ENCODE measurements around the gene MARK3.
A peak's percentile ranks its signal among the peaks of the same experiment; 100 is the strongest.

The MARK3 gene

DNA sequence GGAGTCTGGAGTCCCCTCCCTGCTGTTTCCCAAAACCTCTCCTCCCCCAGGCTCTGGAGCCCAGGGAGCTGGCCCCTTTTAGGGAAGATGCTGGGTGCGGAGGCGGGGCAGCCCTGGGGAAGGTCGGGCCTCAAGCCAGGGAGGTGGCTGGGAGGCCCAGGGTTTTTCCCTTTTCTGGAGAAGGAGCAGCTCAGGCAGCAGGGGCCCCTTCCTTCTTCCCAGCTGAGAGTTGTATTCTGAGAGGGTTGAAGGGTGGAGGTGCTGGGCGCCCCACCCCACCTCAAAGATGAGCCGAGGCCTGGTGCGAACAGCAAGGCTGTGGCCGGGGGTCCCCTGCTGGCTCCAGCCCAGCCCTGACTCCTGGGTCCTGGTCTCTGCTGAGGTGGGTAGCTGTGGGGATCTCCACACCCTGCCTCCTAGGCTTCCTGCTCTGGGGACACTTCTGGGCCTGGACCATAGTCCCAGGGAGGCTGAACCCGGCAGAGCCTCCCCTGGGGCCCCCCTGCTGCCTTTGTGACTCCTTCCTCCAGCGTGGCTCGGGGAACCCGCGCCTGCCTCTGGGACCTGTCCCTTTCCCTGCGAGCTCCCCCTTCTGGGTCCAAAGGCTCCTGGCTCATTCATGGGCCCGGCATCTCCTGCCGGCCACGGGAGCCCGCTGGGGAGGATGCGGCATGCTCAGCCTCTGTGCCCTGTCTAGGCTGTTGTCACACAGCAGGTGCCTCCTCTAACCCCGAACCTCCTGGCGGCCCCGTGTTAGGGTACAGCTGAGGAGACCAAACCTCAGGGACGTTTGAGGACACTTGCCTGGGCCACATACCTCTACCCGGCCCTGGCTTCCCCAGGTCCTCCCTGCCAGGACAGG lies 148.2 kb downstream of the MARK3 start:
- DNase-seq (ENCODE audit: insufficient read length, low spot score) (no peak), FAIRE-seq (no peak)

GRCh38 chr14:103533999-103534575 lies 148.9 kb downstream of the MARK3 start:
- DNase-seq (ENCODE audit: insufficient read length, low spot score) (no peak), FAIRE-seq (no peak)

DNA sequence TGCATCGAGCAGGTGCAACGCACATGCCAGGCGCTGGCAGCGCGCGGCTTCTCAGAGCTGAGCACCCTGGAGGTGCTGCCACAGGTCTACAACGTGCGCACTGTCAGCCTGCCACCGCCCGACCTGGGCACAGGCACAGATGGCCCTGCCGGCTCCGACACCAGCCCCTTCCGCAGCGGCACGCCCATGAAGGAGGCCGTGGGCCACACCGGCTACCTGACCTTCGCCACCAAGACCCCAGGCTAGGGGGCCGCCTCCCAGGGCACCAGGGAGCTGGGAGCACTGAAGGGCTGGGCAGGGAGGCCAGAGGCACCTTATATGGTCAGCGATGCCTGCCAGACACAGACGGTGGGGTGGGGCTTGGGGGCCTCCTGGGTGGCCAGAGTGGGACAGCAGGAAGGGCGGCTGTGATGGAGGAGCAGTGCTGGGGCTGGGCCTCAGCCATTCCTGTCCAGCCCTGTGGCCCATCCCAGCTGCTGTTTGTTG lies 149.4 kb downstream of the MARK3 start:
- FAIRE-seq (no peak), DNase-seq (ENCODE audit: insufficient read length, low spot score) (no peak)

DNA sequence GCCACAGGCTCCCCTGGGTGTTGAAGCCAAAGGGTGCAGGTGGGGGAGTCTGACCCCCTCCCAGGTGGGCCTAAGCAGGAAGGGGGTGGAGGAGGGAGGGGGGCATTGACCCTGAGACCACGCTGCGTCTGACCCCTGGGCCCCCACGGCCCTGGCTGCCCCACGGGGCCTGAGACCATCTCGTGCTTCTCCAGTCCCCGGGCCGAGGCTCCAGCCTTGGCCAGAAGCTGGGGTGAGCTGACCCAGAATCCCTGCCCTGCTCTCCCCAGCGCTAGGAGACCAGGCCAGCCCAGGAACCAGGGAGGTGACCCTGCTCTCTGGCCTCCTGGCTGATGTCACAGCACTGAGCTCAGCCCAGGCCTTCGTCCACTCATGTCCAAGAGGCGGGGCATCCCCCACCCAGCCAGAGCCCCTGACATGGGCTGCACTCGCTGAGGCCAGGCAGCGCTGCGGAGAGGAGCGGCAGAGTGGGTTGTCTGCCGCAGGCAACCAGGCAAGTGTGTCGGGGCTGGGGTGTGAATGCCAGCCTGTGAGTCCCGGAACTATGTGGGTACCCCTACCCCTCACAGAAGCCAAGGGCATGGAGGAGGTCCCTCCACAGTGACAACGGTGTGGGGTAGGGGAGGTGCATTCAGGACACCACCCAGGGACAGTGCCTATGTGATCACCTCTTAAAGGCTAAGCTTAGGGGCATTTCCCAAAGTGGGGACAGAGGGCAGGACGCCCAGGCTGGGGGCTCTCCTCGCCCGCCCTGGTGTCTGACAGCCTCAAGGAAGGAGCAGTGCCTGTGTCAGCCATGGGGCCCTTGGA lies 150.1 kb downstream of the MARK3 start:
- FAIRE-seq (no peak), DNase-seq (ENCODE audit: insufficient read length, low spot score) (no peak)

DNA sequence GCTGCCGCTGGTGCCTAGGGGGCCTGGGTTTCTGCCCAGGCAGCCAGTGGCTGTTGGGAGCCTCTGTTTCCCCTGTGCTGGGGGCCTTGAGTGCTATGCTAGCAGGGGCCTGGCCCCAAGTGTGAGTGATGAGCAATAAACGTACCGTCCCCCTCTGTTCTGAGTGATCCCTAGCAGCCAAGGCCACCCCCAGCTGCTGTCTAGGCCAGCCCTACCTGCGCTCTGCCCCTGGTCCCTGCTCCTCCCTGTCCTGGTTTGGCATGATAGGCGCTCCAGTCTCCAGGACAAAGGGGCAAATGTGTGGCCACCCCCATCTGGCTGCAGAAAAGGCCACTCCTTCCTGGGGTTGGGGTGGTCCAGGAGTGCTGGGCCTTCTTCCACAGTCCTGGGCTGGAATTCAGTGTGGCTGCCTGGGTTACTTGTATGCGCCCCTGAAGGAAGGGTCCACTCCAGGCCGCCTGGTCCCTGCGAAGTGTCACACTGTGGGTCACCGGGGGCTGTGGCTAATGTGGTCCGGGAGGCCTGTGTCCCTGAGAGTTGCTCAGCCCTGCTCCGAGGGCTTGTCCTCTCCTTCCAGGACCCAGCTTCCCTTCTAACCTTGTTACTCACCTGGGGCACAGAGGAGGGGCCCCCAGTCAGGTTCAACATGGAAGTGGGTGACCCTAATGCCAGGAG lies 150.8 kb downstream of the MARK3 start:
- FAIRE-seq: no peak
- no peak for DNase-seq (ENCODE audit: insufficient read length, low spot score)

DNA sequence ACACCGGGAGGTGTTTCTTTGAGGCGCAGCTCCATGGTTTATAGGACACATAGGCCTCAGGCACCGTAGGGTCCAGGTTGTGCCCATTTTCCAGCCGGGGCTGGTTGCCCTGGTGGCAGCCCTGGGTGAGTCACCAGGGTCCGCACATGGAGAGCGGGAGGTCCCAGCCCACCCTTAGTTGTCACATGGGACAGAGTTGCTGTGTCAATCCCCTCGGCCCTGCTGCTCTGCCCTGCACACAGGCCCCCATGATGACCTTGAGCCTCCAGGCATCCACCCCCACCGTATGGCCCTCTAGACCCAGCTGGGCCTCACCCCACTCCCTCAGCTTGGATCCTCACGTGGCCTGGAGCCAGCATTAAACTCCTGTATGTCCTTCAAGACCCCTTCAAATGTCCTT lies 151.5 kb downstream of the MARK3 start:
- no peak for DNase-seq (ENCODE audit: insufficient read length, low spot score)
- FAIRE-seq: no peak

DNA sequence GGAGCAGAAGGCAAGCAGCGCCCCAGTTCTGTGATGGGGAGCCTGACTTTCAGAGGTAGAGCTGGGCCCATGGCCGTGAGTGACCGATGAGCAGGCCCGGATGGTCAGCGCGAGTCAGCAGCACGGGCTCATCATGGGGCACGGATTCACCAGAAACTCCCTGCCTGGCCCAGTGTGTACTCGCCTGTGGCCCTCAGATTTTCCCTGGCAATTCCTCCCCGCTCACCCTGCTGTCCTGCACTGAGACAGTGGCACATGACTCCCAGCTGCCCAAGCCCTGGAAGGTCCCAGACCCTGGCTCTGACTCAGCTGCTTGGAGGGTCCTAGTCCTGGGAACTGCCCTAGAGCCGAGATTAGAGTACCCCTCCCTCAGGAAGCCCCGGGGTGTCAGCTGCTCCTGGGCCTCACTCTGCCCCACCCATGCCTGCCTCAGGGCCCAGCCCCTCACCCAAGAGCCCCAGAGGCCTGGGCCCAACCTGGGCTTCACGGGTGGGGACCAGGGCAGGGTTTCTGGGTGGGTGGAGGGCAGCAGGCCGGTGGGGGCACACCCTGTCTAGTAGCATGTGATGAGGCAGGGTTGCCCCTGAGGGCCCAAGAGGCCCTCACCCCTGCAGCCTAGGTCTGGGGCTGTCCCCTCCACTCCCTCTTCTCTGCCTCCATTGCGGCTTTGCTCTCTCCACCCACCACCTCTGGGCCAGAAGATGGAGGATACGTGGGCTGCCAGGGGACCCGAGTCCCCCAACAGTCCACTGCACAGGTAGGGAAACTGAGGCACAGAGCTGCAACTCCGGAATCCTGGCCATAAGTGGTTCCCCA lies 152.2 kb downstream of the MARK3 start:
- DNase-seq (ENCODE audit: insufficient read length, low spot score) (no peak), FAIRE-seq (no peak)

DNA sequence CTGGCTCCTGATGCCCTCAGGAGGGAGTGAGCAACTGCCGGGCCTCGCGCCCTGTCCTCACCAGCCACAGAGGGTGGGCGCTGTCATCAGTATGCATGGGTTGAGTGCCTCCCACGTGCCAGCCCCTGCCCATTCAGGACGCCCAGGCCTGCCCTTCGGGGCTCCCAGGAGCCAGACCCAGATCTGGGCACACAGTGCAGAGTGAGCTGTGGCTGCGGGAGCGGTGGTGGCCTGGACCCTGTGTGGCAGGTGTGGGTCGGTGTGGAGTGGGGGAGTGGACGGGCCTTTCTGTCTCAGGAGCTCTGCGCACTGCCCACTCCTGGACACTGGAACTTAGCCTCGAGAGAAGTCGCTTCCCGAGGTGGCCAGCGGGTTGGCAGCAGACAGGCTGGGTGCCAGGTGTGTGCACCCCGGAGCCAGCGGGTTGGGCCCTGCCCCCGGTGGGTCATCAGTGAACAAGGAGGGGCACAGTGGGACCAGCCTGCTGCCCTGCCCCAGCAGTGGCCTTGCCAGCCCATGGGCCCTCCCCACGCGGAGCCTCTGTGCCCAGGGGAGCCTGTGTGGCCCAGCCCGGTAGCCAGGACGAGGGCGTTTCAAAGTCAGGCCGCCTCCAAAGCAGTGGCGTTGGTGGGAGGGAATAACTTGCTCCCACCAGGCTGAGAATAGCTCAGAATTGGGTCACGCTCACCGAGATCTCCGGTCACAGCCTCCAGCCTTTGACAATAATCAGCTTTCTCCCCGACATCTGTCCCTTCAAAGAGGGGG lies 153.3 kb downstream of the MARK3 start:
- no peak for FAIRE-seq

DNA sequence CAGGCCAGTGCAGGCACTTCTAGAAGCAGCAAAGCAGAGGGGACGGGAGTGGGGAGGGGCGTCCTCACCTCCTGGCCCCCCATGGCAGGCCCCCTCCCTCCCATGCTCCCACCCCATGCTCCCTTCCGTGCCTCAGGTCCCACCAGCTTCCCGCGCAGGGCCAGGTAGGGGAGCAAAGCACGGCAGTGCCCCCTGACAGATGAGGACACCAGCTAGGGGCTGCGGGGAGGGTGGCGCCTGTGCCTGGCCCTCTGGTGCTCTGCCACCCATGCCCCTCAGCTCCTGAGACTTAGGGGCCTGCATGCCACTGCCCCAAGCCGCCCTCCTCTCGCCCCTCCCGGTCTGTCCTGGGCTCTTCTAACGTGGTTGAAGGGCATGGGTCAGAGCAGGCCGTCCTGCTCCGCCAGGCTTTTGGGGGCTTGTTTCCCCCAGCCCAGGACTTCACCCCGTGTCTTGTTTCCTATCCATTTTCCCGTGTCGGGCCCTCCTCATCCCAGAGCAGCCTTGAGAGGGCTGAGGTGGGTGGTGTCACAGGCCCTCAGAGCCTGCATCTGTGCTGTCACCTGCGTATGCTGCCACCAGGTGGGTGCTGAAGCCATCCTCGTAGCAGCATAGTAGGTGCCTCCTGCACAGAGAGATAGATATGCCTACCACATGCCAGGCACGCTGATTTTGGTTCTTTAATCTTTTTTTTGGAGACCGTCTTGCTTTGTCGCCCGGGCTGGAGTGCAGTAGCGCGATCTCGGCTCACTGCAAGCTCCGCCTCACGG lies 154.0 kb downstream of the MARK3 start:
- FAIRE-seq (no peak), DNase-seq (ENCODE audit: insufficient read length, low spot score) (no peak)

More for the DNA sequence above, 153.3 kb downstream of the MARK3 start:
- no peak for DNase-seq (ENCODE audit: insufficient read length, low spot score)

- no peak for DNase-seq (ENCODE audit: insufficient read length, low spot score)
- FAIRE-seq: no peak
These were observed 155.8 kb downstream of the MARK3 start for GRCh38 chr14:103540821-103541708.

DNA sequence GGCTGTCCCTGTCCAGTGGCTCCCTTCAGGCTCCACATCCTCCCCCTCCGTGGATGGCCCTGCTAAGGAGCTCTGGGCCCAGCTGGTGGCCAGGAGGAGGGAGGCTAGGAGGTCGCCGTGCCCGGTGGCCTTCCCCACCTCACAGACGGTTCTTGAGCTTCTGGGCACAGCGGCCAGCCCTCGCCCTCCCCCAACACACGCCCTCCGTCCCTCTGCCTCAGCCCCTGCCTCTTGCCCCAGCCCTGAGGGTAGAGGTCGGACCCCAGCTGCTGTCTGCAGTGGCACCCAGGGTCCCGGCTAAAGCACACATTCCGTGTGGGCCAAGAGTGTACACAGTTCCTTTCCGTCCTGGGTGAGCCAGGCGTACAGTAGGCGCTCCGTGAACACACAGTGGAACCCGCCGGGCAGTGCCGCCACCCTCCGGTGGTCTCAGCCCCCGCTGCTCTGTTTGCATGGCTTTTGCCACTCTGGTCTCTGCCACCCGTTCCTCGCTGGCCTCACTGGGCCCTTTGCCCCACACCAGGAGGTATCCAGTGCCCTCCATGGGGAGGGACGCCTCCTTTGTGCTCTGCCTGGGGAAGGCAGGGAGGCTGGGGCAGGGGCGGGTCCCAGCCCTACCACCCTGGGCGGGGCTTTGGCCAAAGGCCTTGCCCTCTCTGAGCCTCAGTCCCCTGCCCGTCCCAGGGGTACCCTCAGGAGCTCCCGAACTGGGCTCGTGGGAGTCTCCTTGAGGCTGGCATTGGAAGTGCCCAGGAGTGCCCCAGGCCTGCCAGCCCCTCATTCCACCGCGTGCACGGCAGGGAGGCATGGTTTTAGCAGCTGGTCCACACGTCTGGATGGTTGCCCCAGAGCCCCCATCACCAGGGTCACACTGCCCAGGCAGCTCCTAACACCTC lies 156.7 kb downstream of the MARK3 start:
- DNase-seq (ENCODE audit: insufficient read length, low spot score): no peak
- no peak for FAIRE-seq

DNA sequence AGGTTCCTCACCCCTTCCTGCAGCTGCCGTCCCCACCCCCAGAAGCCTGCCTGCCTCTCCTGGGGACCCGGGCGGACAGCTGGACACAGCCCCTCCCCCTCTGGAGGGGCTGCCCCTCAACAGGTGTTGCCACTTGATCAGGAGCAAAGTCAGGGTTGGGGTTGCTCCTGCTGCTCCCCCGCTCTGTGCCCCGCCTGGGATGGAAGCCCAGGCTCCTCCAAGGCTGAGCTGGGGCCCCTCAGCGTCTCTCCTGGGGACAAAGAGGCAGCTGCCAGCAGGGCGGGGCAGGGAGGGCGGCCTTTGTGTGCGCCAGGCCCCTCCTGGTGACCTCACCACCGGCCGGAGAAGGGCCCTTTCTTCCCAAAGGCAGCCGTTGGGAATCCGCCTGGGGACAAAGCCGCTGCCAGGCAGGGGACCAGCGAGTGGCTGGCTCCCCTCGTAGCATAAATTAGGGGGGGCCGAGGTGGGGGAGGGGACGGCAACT lies 157.4 kb downstream of the MARK3 start:
- FAIRE-seq (no peak), DNase-seq (ENCODE audit: insufficient read length, low spot score) (no peak)

DNA sequence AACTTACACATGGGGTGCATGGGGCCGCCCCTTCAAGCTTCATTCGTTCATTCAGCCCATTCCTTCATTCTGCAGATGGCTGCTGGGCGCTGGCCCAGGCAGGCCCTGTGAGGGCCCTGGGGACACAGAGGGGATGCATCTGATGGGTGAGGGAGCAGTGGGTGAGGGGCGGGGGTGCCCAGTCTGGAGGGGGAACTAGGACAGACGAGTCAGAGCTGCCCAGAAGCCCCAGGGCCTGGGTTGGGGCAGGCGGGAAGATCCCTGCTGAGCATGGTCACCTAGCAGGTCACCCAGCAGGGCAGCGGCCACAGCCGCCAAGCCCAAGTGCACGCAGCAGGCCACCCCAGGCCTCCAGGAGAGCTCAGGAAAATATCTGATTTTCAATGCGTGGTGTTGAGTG lies 157.9 kb downstream of the MARK3 start:
- no peak for FAIRE-seq
- no peak for DNase-seq (ENCODE audit: insufficient read length, low spot score)

- no peak for FAIRE-seq
- no peak for DNase-seq (ENCODE audit: insufficient read length, low spot score)
These were observed 158.6 kb downstream of the MARK3 start for GRCh38 chr14:103543721-103544387.

DNA sequence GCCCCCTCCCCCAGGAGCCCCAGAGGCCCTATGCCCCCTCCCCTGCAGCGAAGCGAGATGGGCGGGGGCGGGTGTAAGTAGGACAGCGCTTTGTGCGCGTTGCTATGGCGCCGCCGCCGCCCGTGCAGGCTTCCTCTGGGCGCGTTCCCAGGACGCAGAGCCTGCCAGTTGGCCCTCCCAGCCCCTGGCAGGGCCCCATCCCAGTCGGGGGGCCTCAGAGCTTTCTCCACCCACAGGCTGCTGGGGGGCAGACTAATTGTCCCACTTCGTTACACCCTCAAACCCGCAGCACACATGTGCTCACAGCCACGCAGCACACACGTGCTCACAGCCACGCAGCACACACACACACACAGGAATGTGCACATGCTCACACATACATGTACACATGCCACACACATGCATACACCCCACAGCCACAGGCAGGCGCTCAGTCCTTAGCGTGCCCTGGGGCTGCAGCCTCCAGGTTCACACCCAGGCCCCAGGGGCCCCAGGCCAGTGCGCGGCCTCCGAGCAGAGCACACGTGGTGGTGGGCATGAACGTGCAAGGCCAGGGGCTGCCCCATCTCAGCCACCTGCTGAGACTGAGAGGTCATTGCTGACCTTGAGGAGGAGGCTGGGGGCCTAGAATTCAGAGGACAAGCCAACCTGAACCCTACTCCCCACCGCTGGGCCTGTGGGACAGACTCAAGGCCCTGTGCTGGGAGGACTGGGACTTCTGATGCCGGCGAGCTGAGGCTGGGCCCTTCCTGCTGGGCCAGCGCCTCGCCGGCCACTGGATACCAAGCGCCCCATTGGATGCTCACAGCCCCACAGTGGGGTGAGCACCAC lies 159.4 kb downstream of the MARK3 start:
- DNase-seq (ENCODE audit: insufficient read length, low spot score): no peak

More for the DNA sequence above, 159.4 kb downstream of the MARK3 start:
- FAIRE-seq: peak; percentile 52
